Activated T-helper 9 cell treated with anti-CD3 and anti-CD28 coated beads, Interleukin-2, amount 50 U/mL, for 16 hours (primary cell): ENCODE data around the gene RDH13.
"Not testable (repeated sequence)": the region's sequence is repeated elsewhere in the genome, so short reads cannot be mapped to it uniquely, and the experiment has no call there.

Source experiments
- DNase-seq: peaks from one replicate; pipeline ENCODE4 v3.0.0-alpha.2; 2020; ENCODE audit warnings: low read depth

The RDH13 gene

DNA sequence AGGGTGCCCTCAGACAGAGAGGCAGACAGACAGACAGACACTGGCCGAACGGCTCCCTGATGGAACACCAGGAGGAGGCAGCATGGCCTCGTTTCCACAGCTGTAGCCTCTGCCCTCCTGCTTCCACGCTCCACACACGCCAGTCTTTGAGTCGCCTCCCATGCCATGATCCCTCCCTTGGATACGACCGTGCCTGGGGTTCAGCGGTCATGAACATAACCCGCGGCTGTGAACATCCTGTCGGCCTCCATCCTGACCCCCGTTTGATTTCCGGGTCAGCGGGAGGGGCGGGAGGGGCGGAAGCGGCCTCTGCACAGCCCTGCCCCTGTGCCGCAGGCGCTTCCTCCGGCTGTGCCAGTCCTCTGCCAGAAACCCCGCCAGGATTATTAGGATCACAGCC lies 48.2 kb downstream of the RDH13 start:
- DNase-seq = no peak

DNA sequence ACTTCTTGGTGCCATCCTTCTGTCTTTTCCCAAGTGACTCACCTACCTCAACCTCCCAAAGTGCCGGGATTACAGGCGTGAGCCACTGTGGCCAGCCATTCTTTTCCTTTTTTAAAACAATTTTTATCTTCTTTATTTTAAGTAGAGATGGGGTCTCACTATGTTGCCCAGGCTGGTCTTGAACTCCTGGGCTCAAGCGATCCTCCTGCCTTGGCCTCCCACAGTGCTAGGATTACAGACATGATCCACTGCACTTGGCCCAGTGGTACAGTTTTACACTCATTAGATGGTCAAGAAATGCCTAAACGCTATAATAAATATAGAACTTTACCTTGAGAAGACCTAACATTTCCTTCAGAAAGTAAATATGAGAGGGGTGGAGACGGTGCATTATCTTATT lies 49.4 kb downstream of the RDH13 start:
- no peak for DNase-seq

DNA sequence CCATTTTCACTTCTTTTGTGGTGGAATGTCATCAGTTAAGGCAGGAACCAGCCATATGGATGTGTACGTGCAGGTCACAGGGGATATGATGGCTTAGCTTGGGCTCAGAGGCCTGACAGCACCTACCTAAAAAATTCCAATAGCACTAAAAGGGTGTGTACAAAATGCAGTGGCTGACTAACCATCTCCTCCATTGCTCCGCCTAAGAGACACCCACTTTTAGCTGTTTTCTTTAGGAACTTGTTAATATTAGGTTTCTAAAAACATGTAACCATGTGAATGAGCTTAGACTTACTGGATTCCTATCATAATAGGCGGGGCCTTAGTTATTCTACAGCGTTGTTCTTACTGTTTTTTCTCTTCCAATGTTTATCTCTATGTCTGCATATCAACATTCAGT lies 50.6 kb downstream of the RDH13 start:
- DNase-seq = no peak

DNA sequence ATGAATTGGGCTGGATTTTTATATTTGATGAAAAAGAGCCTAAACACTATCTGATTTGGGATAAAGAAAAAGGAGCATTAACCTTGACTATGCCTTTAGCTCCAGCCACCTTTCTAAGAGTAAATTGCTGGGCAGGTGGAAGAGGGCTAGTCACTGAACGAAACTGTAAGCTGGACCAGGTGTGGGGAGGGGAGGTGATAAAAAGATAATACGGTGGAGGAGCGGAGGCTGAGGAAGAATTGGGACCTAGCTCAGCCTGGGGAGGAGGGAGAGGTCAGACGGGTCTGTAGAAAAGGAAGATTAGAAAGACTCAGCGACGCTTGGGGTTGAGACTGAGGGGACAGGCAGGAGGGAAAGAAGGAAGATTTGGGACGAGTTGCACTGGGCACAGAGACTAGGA lies 52.4 kb downstream of the RDH13 start:
- not testable (repeated sequence) for DNase-seq

DNA sequence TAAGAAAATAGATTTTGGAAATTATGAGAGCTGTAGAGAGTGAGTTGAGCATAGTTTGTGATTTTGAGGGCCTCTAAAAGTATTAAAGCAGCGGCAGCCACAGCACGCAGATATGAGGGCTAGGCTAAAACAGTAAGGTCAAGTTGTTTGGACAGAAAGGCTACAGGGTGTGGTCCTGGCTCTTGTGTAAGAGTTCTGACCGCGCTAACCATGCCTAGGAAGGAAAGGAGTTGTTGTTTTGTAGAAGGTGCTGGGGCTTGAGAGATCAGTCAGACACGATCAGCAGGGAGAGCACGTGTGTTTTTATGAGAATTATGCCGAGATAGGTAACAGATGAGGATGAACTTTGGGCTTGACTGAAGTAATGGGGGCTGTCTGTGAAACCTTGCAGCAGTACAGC lies 54.2 kb downstream of the RDH13 start:
- not testable (repeated sequence) for DNase-seq

DNA sequence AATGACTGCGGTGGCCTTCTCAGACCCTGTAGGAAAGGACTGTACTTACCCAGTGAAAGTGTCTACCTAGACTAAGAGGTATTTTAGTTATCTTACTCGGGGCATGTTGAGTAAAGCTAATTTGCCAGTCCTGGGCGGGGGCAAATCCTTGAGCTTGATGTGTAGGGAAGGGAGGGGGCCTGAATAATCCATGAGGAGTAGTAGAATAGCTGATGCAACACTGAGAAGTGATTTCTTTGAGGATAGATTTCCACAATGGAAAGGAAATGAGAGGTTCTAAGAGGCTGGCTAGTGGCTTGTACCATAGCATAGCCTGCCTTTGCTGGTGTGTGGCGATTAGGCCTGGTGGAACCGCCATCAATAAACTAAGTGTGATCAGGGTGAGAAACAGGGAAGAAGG lies 54.8 kb downstream of the RDH13 start:
- DNase-seq = not testable (repeated sequence)

DNA sequence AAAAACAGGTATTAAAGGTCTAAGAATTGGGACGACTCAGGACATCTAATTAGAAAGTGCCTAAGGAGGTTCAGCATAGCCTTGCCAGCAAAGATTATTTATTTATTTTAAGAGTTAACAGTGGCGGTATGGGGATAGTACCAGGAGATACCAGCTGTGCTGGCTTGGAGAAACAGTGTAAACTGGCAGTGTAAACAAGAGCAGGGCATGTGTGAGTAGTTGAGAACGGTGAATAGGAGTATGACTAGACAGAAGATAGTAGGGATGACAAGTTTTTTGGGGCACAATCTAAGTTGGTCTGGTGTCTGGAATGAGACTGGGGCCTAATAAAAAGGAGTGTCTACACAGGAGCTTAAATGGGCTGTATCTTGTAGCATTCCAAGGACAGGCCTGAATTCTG lies 55.4 kb downstream of the RDH13 start:
- DNase-seq = not testable (repeated sequence)

DNA sequence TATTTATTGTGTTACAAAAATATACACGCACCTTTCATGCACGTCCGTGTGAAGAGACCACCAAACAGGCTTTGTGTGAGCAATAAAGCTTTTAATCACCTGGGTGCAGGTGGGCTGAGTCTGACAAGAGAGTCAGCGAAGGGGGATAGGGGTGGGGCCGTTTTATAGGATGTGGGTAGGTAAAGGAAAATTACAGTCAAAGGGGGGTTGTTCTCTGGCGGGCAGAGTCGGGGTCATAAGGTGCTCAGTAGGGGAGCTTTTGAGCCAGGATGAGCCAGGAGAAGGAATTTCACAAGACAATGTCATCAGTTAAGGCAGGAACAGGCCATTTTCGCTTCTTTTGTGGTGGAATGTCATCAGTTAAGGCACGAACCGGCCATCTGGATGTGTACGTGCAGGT lies 56.2 kb downstream of the RDH13 start:
- DNase-seq = not testable (repeated sequence)

DNA sequence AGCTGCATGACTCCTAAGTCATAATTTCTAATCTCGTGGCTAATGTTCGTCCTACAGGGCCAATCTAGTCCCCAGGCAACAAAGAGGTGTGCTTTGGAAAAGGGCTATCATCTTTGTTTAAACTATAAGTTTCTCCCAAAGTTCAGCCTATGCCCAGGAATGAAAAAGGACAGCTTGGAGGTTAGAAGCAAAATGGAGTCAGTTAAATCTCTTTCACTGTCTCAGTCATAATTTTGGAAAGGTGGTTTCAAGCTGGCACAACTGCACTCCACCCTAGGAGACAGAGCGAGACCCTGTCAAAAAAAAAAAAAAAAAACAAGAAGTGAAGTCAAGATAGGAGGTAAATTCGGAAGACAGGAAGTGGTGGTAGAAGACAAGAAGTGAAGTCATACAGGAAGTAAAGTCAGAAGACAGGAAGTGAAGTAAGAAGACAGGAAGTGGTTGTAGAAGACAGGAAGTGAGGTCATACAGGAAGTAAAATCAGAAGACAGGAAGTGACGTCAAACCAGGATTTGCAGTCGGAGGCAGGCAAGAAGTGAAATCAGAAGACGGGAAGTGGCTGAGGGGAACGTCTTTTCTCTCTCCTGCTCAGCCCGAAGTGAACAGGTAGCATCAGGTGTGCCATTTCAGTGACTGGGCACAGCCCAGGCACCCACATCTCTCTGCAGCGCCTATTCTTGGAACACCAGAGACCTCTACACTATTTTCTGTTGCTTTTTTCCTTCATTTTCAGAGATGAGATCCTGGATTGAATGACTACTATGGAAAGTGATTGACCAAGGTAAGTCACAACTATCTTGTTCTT lies 57.1 kb downstream of the RDH13 start:
- peak; percentile 4 for DNase-seq

DNA sequence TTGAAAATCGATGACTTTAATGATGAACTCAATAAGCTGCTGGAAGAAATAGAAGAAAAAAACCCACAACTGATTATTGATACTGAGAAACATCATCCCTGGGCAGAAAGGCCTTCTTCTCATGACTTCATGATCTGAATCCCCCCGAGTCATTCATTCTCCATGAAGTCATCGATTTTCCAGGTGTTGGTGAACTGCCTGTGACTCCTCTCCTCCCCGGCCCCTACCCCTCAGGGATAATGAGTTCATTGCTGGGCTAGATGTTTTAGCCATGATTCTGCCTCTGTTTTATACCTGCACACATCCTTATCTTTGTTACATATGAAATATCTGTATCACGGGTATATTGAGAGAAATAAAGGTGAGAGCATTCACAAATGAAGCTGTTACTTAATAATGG lies 62.2 kb downstream of the RDH13 start:
- DNase-seq = no peak

DNA sequence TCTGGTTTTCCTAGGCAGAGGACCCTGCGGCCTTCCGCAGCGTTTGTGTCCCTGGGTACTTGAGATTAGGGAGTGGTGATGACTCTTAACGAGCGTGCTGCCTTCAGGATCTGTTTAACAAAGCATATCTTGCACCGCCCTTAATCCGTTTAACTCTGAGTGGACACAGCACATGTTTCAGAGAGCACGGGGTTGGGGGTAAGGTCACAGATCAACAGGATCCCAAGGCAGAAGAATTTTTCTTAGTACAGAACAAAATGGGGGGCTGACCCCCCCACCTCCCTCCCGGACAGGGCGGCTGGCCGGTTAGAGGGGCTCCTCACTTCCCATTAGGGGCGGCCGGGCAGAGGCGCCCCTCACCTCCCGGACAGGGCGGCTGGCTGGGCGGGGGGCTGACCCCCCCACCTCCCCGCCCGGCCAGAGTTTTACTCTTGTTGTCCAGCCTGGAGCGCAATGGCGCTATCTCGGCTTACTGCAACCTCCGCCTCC lies 64.2 kb downstream of the RDH13 start:
- not testable (repeated sequence) for DNase-seq

DNA sequence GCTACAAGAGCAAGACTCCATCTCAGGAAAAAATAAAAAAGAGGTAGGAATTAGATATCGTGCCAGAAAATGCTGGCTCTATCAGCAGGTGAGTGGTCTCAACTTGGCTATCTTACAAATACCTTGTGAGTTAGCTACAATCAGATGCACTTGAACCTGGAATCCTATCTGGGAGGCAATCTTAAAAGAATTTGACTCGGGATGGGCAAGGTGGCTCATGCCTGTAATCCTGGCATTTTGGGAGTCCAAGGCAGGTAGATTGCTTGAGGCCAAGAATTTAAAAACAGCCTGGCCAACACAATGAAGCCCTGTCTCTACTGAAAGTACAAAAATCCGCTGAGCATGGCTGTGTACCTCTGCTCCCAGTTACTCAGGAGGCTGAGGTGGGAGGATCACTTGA lies 67.4 kb downstream of the RDH13 start:
- no peak for DNase-seq
